Endothelial cell of umbilical vein (primary cell): ENCODE results near the gene CXCL10. TPM values are rescaled to one million over a fixed set of nuclear protein-coding genes. Genes with fewer than 3 reads are reported as not detected.

Source experiments
- BruUV-seq: library from RNA; stranded (reverse); fragments of 400-500 nt; replicated peaks from 2 replicates; lab custom pipeline; 2021; lab: Mats Ljungman, UMichigan
- CTCF ChIA-PET: fragments of 300-600, 350-600 bp; sonication (Branson Sonifier 250); formaldehyde crosslinking; loops from one replicate; lab custom pipeline; 2021; ENCODE audit warnings: antibody characterized with exemption, inconsistent platforms; lab: Charles Lee
- POLR2A ChIA-PET: fragments of 300-600, 350-600 bp; sonication (Branson Sonifier 250); formaldehyde crosslinking; loops from one replicate; lab custom pipeline; 2021; ENCODE audit warnings: antibody characterized with exemption, inconsistent platforms; lab: Charles Lee
- DNase-seq: peaks from one replicate; pipeline ENCODE4 v3.0.0-alpha.2; 2011; ENCODE audit warnings: low read depth, low spot score
- FAIRE-seq: peaks from 2 replicates; lab custom pipeline; 2011; peaks lifted over from hg19 to GRCh38; lab: Jason Lieb, UNC
- H2AFZ ChIP-seq: 2 replicates; pipeline ENCODE4 v1.6.0; 2012; ENCODE audit warnings: low read depth, low read length, control low read depth, inconsistent platforms
- H3K27ac ChIP-seq: 2 replicates; pipeline ENCODE4 v1.5.1; 2011; ENCODE audit warnings: low read depth, mild to moderate bottlenecking, control low read depth, low read length, moderate library complexity; ENCODE audit not compliant: insufficient read depth
- H3K27me3 ChIP-seq, 2 experiments: 2 replicates each; pipeline versions ENCODE4 v1.6.0 to v1.6.1; 2011; ENCODE audit warnings: low read length in 2 of 2, mixed read lengths in 1 of 2; ENCODE audit not compliant: control insufficient read depth in 2 of 2, insufficient read depth in 2 of 2
- H3K36me3 ChIP-seq, 2 experiments: 2 replicates in 1 of 2; 3 replicates in 1 of 2; pipeline ENCODE4 v1.5.1; 2011; ENCODE audit warnings: low read length in 2 of 2, mild to moderate bottlenecking in 1 of 2, moderate library complexity in 1 of 2; ENCODE audit not compliant: control insufficient read depth in 2 of 2, insufficient read depth in 2 of 2; ENCODE audit errors: extremely low read depth in 1 of 2
- H3K4me1 ChIP-seq: 3 replicates; pipeline ENCODE4 v1.5.1; 2011; ENCODE audit warnings: mild to moderate bottlenecking, low read length; ENCODE audit not compliant: control insufficient read depth, insufficient read depth; ENCODE audit errors: extremely low read depth
- H3K4me2 ChIP-seq: 2 replicates; pipeline ENCODE4 v1.6.1; 2011; ENCODE audit warnings: low read length, control low read depth, mixed read lengths; ENCODE audit not compliant: insufficient read depth
- H3K4me3 ChIP-seq, 3 experiments: fragments of 200-600 bp in 1 of 3; sonication (generic), shearing (Covaris generic) in 1 of 3; replicated peaks in 1 of 3; 2 replicates each; pipeline ENCODE4 v1.5.1; 2011 to 2016; ENCODE audit warnings: control low read depth in 3 of 3, low read length in 3 of 3, mild to moderate bottlenecking in 2 of 3, inconsistent platforms in 1 of 3, low read depth in 1 of 3, moderate library complexity in 1 of 3; ENCODE audit not compliant: insufficient read depth in 1 of 3
- H3K79me2 ChIP-seq: 2 replicates; pipeline ENCODE4 v1.6.0; 2012; ENCODE audit warnings: low read length, inconsistent platforms; ENCODE audit not compliant: control insufficient read depth, insufficient read depth
- H3K9ac ChIP-seq: replicated peaks from 2 replicates; pipeline ENCODE3; 2011; ENCODE audit warnings: low read length, control low read depth; ENCODE audit not compliant: insufficient read depth; ENCODE audit errors: extremely low read depth
- H3K9me1 ChIP-seq: replicated peaks from 3 replicates; pipeline ENCODE4 v1.6.0; 2011; ENCODE audit warnings: mild to moderate bottlenecking, low read length; ENCODE audit not compliant: control insufficient read depth, insufficient read depth; ENCODE audit errors: extremely low read depth
- H3K9me3 ChIP-seq: replicated peaks from 2 replicates; pipeline ENCODE4 v1.5.1; 2012; ENCODE audit warnings: low read length, inconsistent platforms; ENCODE audit not compliant: control insufficient read depth, insufficient read depth
- H4K20me1 ChIP-seq: replicated peaks from 2 replicates; pipeline ENCODE3; 2011; ENCODE audit warnings: mild to moderate bottlenecking, low read length; ENCODE audit not compliant: control insufficient read depth, insufficient read depth; ENCODE audit errors: extremely low read depth
- CTCF ChIP-seq, 2 donors: IDR thresholded peaks; 1 replicate in 1 of 2; 2 replicates in 1 of 2; pipeline ENCODE4 v1.5.1; 2011; ENCODE audit warnings: low read length in 2 of 2, mild to moderate bottlenecking in 2 of 2, moderate library complexity in 2 of 2, control low read depth in 1 of 2, inconsistent platforms in 1 of 2, low read depth in 1 of 2; ENCODE audit not compliant: insufficient read depth in 1 of 2; ENCODE audit errors: extremely low read depth in 1 of 2
- EZH2 ChIP-seq: IDR thresholded peaks from 2 replicates; pipeline ENCODE4 v1.6.1; 2012; ENCODE audit warnings: borderline replicate concordance, low read depth, mild to moderate bottlenecking, moderate library complexity, low read length, inconsistent platforms; ENCODE audit not compliant: severe bottlenecking
- FOS ChIP-seq: IDR thresholded peaks from 2 replicates; pipeline ENCODE4 v1.6.1; 2011; ENCODE audit warnings: mild to moderate bottlenecking, low read length, moderate library complexity, borderline replicate concordance; ENCODE audit not compliant: insufficient read depth
- GATA2 ChIP-seq: IDR thresholded peaks from 2 replicates; pipeline ENCODE4 v1.7.0; 2011; ENCODE audit warnings: low read depth, mild to moderate bottlenecking, moderate library complexity, mixed read lengths, low read length; ENCODE audit not compliant: insufficient read length, insufficient read depth
- JUN ChIP-seq: IDR thresholded peaks from 2 replicates; pipeline ENCODE4 v1.6.1; 2011; ENCODE audit warnings: borderline replicate concordance, low read depth; ENCODE audit not compliant: insufficient read length, insufficient read depth
- MAX ChIP-seq: IDR thresholded peaks from 2 replicates; pipeline ENCODE4 v1.6.1; 2011; ENCODE audit not compliant: insufficient read depth, insufficient read length
- MYC ChIP-seq: IDR thresholded peaks from one replicate; pipeline ENCODE4 v1.6.1; 2011; ENCODE audit warnings: mild to moderate bottlenecking, low read depth, low read length
- POLR2A ChIP-seq: IDR thresholded peaks from 2 replicates; pipeline ENCODE4 v1.6.1; 2012; ENCODE audit warnings: low read depth, mild to moderate bottlenecking, control low read depth, low read length
- POLR2AphosphoS5 ChIP-seq: IDR thresholded peaks from 2 replicates; pipeline ENCODE4 v1.6.1; 2012; ENCODE audit warnings: low read depth, mild to moderate bottlenecking, control low read depth, low read length, moderate library complexity; ENCODE audit not compliant: insufficient read depth
- dilution Hi-C: fragments of 300-500 bp; cut with MboI; formaldehyde crosslinking; loops from one replicate; pipeline ENCODE4 v1.15.0; 2019; ENCODE audit warnings: low sequenced_read_pairs; ENCODE audit not compliant: extremely low pct_ligation_motif_present
- intact Hi-C: fragments of 100-400 bp; cut with micrococcal nuclease; formaldehyde crosslinking; loops from one replicate; pipeline ENCODE4 v1.10.0; 2022
- polyA plus RNA-seq, 4 experiments: library from polyadenylated mRNA; depleted of rRNA in 3 of 4; stranded (reverse) in 3 of 4; unstranded in 1 of 4; fragments of >200 nt; gene quantifications; 2 replicates each; pipeline versions ENCODE4 v1.2.1 to v1.2.3, GENCODE V29; 2011 to 2012; ENCODE audit warnings: missing spikeins in 1 of 4
- total RNA-seq: library from RNA; stranded (reverse); gene quantifications from 2 replicates; pipeline ENCODE4 v1.2.3, GENCODE V29; 2021

Gene CXCL10
- total and polyA plus RNA-seq, 2 donors (not counting 3 experiments of a cell fraction or from before 2014, with no cell fraction given): 0.18 TPM; not detected in 1

GRCh38 chr4:76066546-76066945 lies 43.2 kb upstream of the CXCL10 start:
- Histone ChIP-seq H4K20me1 (no peaks in the 10 kb centered on the region), H3K4me1 (no peaks in the 10 kb centered on the region), H3K27me3 (peaks cover 3 to 4% of the 10 kb centered on the region in 2 experiments), H2AFZ (no peak overlapping the region), H3K9ac (no peak overlapping the region), H3K79me2 (no peaks in the 10 kb centered on the region), H3K9me1 (no peaks in the 10 kb centered on the region), H3K4me2 (no peak overlapping the region), H3K36me3 (no peaks in the 10 kb centered on the region), H3K9me3 (no peaks in the 10 kb centered on the region), H3K27ac (no peak overlapping the region), H3K4me3 (no peak overlapping the region)
- POLR2A ChIA-PET: no interaction called here
- TF ChIP-seq CTCF (IDR thresholded peaks at IDR 0.05; ENCODE audit: extremely low read depth in 1 of 2, insufficient read depth in 1 of 2, low read depth in 1 of 2, low read length in 2 of 2) (no peak), POLR2AphosphoS5 (no peak), POLR2A (no peak), JUN (no peak), MYC (no peak), FOS (no peak), GATA2 (no peak), MAX (no peak), EZH2 (no peak)
- dilution Hi-C loops: no loop called here
- FAIRE-seq (no peak), DNase-seq (no peak)
- CTCF ChIA-PET: interaction anchor here (0.9 to 6.7 kb wide), 5 partner anchors 14 to 171 kb away, joined by 3 to 127 read pairs (median 3); no protein-coding TSS in a partner anchor
- BruUV-seq: no TSS peak
- intact Hi-C loops: loop anchor here (5.0 kb wide), 2 partner anchors 149 to 169 kb away; no protein-coding TSS in a partner anchor
